H9 (cell line): ENCODE results near the gene SLC25A34. TPM values are rescaled to one million over a fixed set of nuclear protein-coding genes. Genes with fewer than 3 reads are reported as not detected.

Experiments
- DNase-seq: peaks from one replicate; pipeline ENCODE4 v3.0.0-alpha.2; 2017
- H2AFZ ChIP-seq: one replicate; pipeline ENCODE4 v1.6.1; 2013; ENCODE audit warnings: mild to moderate bottlenecking, low read length, control low read depth, moderate library complexity
- H2AK5ac ChIP-seq: 2 replicates; pipeline ENCODE4 v1.6.1; 2013; ENCODE audit warnings: low read length, control low read depth, mixed read lengths; ENCODE audit not compliant: insufficient read length
- H2BK120ac ChIP-seq: one replicate; pipeline ENCODE4 v1.6.1; 2013; ENCODE audit warnings: low read depth, mild to moderate bottlenecking, low read length, control low read depth, inconsistent platforms; ENCODE audit not compliant: poor library complexity, severe bottlenecking
- H2BK12ac ChIP-seq: 2 replicates; pipeline ENCODE4 v1.6.1; 2013; ENCODE audit warnings: low read length, control low read depth, mixed read lengths, low read depth; ENCODE audit not compliant: insufficient read length
- H2BK15ac ChIP-seq: 2 replicates; pipeline ENCODE4 v1.6.1; 2013; ENCODE audit warnings: low read depth, low read length, control low read depth
- H2BK20ac ChIP-seq: one replicate; pipeline ENCODE4 v1.6.1; 2013; ENCODE audit warnings: low read depth, mild to moderate bottlenecking, low read length, control low read depth, inconsistent platforms; ENCODE audit not compliant: poor library complexity, severe bottlenecking
- H2BK5ac ChIP-seq: 2 replicates; pipeline ENCODE4 v1.6.1; 2013; ENCODE audit warnings: low read length, control low read depth, mixed read lengths; ENCODE audit not compliant: insufficient read length
- H3K14ac ChIP-seq: 2 replicates; pipeline ENCODE4 v1.6.1; 2013; ENCODE audit warnings: low read length, control low read depth; ENCODE audit not compliant: insufficient read depth
- H3K18ac ChIP-seq: 2 replicates; pipeline ENCODE4 v1.6.1; 2013; ENCODE audit warnings: low read depth, mild to moderate bottlenecking, mixed read lengths, low read length, control low read depth; ENCODE audit not compliant: insufficient read length
- H3K23ac ChIP-seq: 2 replicates; pipeline ENCODE4 v1.6.1; 2013; ENCODE audit warnings: low read length, control low read depth, mixed read lengths, low read depth; ENCODE audit not compliant: insufficient read length
- H3K23me2 ChIP-seq: 2 replicates; pipeline ENCODE4 v1.6.1; 2013; ENCODE audit warnings: low read depth, mild to moderate bottlenecking, mixed read lengths, low read length, control low read depth; ENCODE audit not compliant: insufficient read length, poor library complexity, severe bottlenecking
- H3K27ac ChIP-seq: 2 replicates; pipeline ENCODE4 v1.5.1; 2013; ENCODE audit warnings: low read length, control low read depth, mixed read lengths, low read depth; ENCODE audit not compliant: insufficient read length
- H3K27me3 ChIP-seq: 2 replicates; pipeline ENCODE4 v1.6.1; 2013; ENCODE audit warnings: low read length, control low read depth, inconsistent platforms; ENCODE audit not compliant: insufficient read depth
- H3K4ac ChIP-seq: 2 replicates; pipeline ENCODE4 v1.6.1; 2013; ENCODE audit warnings: low read depth, mild to moderate bottlenecking, control low read depth, inconsistent platforms, low read length, moderate library complexity
- H3K4me1 ChIP-seq: 2 replicates; pipeline ENCODE4 v1.6.1; 2013; ENCODE audit warnings: low read length, control low read depth, inconsistent platforms; ENCODE audit not compliant: insufficient read depth
- H3K4me2 ChIP-seq: 2 replicates; pipeline ENCODE4 v1.6.1; 2013; ENCODE audit warnings: low read length, control low read depth, mixed read lengths; ENCODE audit not compliant: insufficient read length, insufficient read depth
- H3K56ac ChIP-seq: 2 replicates; pipeline ENCODE4 v1.6.1; 2013; ENCODE audit warnings: low read depth, mild to moderate bottlenecking, mixed read lengths, low read length, control low read depth; ENCODE audit not compliant: insufficient read length
- H3K79me1 ChIP-seq: 2 replicates; pipeline ENCODE4 v1.6.1; 2013; ENCODE audit warnings: low read depth, mild to moderate bottlenecking, moderate library complexity, low read length, control low read depth, inconsistent platforms; ENCODE audit not compliant: insufficient read depth, poor library complexity, severe bottlenecking
- H3K79me2 ChIP-seq: 2 replicates; pipeline ENCODE4 v1.6.1; 2013; ENCODE audit warnings: low read length, control low read depth, inconsistent platforms; ENCODE audit not compliant: insufficient read depth
- H3K9ac ChIP-seq: 2 replicates; pipeline ENCODE4 v1.6.1; 2013; ENCODE audit warnings: low read length, control low read depth, mixed read lengths; ENCODE audit not compliant: insufficient read length; ENCODE audit errors: extremely low read depth
- H3K9me3 ChIP-seq: one replicate; pipeline ENCODE4 v1.6.1; 2013; ENCODE audit warnings: low read depth, low read length, inconsistent platforms; ENCODE audit not compliant: control insufficient read depth
- H3T11ph ChIP-seq: one replicate; pipeline ENCODE4 v1.6.1; 2013; ENCODE audit warnings: mild to moderate bottlenecking, low read length, control low read depth, inconsistent platforms
- H4K20me1 ChIP-seq: one replicate; pipeline ENCODE4 v1.6.1; 2013; ENCODE audit not compliant: control insufficient read depth, insufficient read length, insufficient read depth
- H4K5ac ChIP-seq: 2 replicates; pipeline ENCODE4 v1.6.1; 2013; ENCODE audit warnings: low read depth, mild to moderate bottlenecking, mixed read lengths, low read length, control low read depth; ENCODE audit not compliant: insufficient read length
- H4K8ac ChIP-seq: replicated peaks from 2 replicates; pipeline ENCODE4 v1.6.1; 2013; ENCODE audit warnings: low read length, control low read depth, mixed read lengths, low read depth; ENCODE audit not compliant: insufficient read length
- H4K91ac ChIP-seq: 2 replicates; pipeline ENCODE4 v1.6.1; 2013; ENCODE audit warnings: low read depth, mild to moderate bottlenecking, moderate library complexity, mixed read lengths, low read length, control low read depth; ENCODE audit not compliant: insufficient read length
- H3K27ac Mint-ChIP-seq, 3 experiments: 2 replicates in 2 of 3; 3 replicates in 1 of 3; pipeline ENCODE4 v1.8.0; 2020 to 2021; ENCODE audit warnings: mixed read lengths in 3 of 3, mild to moderate bottlenecking in 1 of 3, moderate library complexity in 1 of 3
- H3K27me3 Mint-ChIP-seq: 2 replicates; pipeline ENCODE4 v1.8.0; 2021; ENCODE audit warnings: low read depth, mild to moderate bottlenecking, moderate library complexity, mixed read lengths
- H3K36me3 Mint-ChIP-seq, 3 experiments: 2 replicates in 2 of 3; 3 replicates in 1 of 3; pipeline ENCODE4 v1.8.0; 2020 to 2021; ENCODE audit warnings: low read depth in 3 of 3, mixed read lengths in 3 of 3; ENCODE audit not compliant: insufficient read depth in 1 of 3
- H3K4me1 Mint-ChIP-seq, 2 experiments: 2 replicates each; pipeline ENCODE4 v1.8.0; 2020; ENCODE audit warnings: mixed read lengths in 2 of 2
- H3K4me3 Mint-ChIP-seq, 2 experiments: 2 replicates in 1 of 2; 3 replicates in 1 of 2; pipeline ENCODE4 v1.8.0; 2020 to 2021; ENCODE audit warnings: mild to moderate bottlenecking in 2 of 2, mixed read lengths in 2 of 2, moderate library complexity in 1 of 2
- H3K9me3 Mint-ChIP-seq, 2 experiments: 2 replicates in 1 of 2; 3 replicates in 1 of 2; pipeline ENCODE4 v1.8.0; 2020; ENCODE audit warnings: mild to moderate bottlenecking in 2 of 2, mixed read lengths in 2 of 2, moderate library complexity in 1 of 2
- WGBS: extraction: QIAGEN DNeasy Blood & Tissue Kit; methylation state at CpG from one replicate; pipeline ENCODE4 v1.1.7; 2013; ENCODE audit warnings: missing lambda C conversion rate, low lambda C conversion rate, mixed read lengths; ENCODE audit not compliant: insufficient read length; ENCODE audit errors: extremely low coverage; 5-methylcytosine and 5-hydroxymethylcytosine counted together
- total RNA-seq: library from RNA; stranded (reverse); gene quantifications from 2 replicates; pipeline ENCODE4 v1.2.1, GENCODE V29; 2021
- TF ChIP-seq, protein P1 (sequence below): fragments of 200-600 bp; sonication (generic); conservative IDR thresholded peaks from 3 replicates; pipeline ENCODE4 v1.8.0; 2021; ENCODE audit warnings: antibody characterized with exemption, mild to moderate bottlenecking

The SLC25A34 gene
- total RNA-seq, 1 experiment from 2014 or later, result 1.5 TPM

DNA sequence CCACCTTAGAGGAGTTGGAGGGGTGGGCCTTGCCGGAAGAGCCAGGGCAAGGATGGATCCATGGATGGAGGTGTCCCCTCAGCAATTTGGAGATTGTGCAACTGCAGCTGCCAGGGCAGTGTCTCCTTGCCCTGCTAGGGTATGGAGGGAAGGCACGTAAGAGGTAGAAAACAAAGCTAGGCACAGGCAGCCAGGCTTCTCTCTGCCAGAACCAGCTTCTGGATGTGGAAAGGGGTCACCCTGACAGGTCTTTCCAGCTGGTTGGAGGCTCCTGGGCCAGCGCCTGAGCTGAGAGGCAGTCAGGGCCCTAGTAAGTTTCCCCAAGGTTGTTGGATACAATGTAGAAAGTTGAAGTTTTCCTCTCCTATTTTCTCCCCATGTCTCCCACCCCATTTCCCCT lies 15.2 kb upstream of the SLC25A34 start:
- Histone ChIP-seq H3K9ac (no peak overlapping the region), H3K23ac (no peak overlapping the region), H4K20me1 (no peaks in the 10 kb centered on the region), H2BK120ac (no peak overlapping the region), H3K27me3 (no peaks in the 10 kb centered on the region), H3K4me1 (no peaks in the 10 kb centered on the region), H2AK5ac (no peak overlapping the region), H3K27ac (no peak overlapping the region), H4K91ac (no peak overlapping the region), H3K23me2 (no peaks in the 10 kb centered on the region), H3K4me2 (no peak overlapping the region), H3K79me2 (no peaks in the 10 kb centered on the region), H2BK12ac (no peak overlapping the region), H4K8ac (no peak overlapping the region), H3K56ac (no peak overlapping the region), H3K79me1 (no peaks in the 10 kb centered on the region), H3K9me3 (no peaks in the 10 kb centered on the region), H3K14ac (no peak overlapping the region), H4K5ac (no peak overlapping the region), H3T11ph (no peak overlapping the region), H3K18ac (no peak overlapping the region), H2AFZ (no peak overlapping the region), H3K4ac (no peak overlapping the region), H2BK15ac (no peak overlapping the region), H2BK20ac (no peak overlapping the region), H2BK5ac (no peak overlapping the region)
- H3K9me3 Mint-ChIP-seq, result no peaks in the 10 kb centered on the region
- H3K36me3 Mint-ChIP-seq, result peaks cover 19 to 58% (median 43%) of the 10 kb centered on the region in 3 experiments
- H3K4me3 Mint-ChIP-seq, result no peak overlapping the region
- H3K27me3 Mint-ChIP-seq, result no peaks in the 10 kb centered on the region
- TF ChIP-seq, protein P1, sequence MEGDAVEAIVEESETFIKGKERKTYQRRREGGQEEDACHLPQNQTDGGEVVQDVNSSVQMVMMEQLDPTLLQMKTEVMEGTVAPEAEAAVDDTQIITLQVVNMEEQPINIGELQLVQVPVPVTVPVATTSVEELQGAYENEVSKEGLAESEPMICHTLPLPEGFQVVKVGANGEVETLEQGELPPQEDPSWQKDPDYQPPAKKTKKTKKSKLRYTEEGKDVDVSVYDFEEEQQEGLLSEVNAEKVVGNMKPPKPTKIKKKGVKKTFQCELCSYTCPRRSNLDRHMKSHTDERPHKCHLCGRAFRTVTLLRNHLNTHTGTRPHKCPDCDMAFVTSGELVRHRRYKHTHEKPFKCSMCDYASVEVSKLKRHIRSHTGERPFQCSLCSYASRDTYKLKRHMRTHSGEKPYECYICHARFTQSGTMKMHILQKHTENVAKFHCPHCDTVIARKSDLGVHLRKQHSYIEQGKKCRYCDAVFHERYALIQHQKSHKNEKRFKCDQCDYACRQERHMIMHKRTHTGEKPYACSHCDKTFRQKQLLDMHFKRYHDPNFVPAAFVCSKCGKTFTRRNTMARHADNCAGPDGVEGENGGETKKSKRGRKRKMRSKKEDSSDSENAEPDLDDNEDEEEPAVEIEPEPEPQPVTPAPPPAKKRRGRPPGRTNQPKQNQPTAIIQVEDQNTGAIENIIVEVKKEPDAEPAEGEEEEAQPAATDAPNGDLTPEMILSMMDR, result no peak
- no CpG with 5 or more reads among the region's 3 CpGs for WGBS
- 0 out of 4 replicates have a peak, but pooled peaks cover 0 to 3% of the 10 kb centered on the region in 2 experiments for H3K4me1 Mint-ChIP-seq
- no peak overlapping the region for H3K27ac Mint-ChIP-seq
- DNase-seq, result no peak
